C4-2B (cell line): ENCODE measurements around the gene RFNG.

Experiments used
- H3K27ac ChIP-seq: fragments of 450-650 bp; 2 replicates; pipeline ENCODE4 v1.5.1; 2017
- ZFX ChIP-seq: fragments of 450-650 bp; IDR thresholded peaks from 2 replicates; pipeline ENCODE4 v1.6.1; 2017
- TF ChIP-seq, protein P1 (sequence below): fragments of 450-650 bp; conservative IDR thresholded peaks from 2 replicates; pipeline ENCODE4 v1.5.1; 2017; ENCODE audit warnings: mild to moderate bottlenecking

Gene RFNG

DNA sequence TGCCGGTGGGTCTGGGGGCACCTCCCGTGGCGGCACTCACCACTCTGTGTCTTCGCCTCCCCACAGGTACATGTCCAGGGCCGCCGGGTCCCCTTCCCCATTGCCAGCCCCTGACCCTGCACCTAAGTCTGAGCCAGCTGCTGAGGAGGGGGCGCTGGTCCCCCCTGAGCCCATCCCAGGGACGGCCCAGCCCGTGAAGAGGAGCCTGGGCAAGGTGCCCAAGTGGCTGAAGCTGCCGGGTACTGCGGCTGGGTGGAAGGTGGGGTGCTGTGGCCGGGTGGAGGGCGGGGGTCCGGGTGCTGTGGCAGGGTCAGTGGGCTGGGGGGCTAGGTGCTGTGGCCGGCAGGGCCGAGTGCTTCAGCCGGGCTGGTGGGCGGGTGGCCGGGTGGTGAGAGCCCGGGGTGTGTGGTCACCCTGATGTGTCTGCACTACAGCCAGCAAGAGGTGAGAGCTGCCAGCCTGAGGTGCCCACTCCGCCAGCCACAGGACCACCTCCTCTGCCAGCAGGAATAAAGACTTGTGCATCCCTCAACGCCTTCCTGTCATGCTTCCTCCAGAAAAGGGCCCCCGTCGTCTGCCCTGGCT, 34.6 kb downstream of the RFNG start:
- no peak for TF ChIP-seq ZFX
- TF ChIP-seq, protein P1, sequence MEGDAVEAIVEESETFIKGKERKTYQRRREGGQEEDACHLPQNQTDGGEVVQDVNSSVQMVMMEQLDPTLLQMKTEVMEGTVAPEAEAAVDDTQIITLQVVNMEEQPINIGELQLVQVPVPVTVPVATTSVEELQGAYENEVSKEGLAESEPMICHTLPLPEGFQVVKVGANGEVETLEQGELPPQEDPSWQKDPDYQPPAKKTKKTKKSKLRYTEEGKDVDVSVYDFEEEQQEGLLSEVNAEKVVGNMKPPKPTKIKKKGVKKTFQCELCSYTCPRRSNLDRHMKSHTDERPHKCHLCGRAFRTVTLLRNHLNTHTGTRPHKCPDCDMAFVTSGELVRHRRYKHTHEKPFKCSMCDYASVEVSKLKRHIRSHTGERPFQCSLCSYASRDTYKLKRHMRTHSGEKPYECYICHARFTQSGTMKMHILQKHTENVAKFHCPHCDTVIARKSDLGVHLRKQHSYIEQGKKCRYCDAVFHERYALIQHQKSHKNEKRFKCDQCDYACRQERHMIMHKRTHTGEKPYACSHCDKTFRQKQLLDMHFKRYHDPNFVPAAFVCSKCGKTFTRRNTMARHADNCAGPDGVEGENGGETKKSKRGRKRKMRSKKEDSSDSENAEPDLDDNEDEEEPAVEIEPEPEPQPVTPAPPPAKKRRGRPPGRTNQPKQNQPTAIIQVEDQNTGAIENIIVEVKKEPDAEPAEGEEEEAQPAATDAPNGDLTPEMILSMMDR, result no peak
- H3K27ac ChIP-seq, result no peak overlapping the region

DNA sequence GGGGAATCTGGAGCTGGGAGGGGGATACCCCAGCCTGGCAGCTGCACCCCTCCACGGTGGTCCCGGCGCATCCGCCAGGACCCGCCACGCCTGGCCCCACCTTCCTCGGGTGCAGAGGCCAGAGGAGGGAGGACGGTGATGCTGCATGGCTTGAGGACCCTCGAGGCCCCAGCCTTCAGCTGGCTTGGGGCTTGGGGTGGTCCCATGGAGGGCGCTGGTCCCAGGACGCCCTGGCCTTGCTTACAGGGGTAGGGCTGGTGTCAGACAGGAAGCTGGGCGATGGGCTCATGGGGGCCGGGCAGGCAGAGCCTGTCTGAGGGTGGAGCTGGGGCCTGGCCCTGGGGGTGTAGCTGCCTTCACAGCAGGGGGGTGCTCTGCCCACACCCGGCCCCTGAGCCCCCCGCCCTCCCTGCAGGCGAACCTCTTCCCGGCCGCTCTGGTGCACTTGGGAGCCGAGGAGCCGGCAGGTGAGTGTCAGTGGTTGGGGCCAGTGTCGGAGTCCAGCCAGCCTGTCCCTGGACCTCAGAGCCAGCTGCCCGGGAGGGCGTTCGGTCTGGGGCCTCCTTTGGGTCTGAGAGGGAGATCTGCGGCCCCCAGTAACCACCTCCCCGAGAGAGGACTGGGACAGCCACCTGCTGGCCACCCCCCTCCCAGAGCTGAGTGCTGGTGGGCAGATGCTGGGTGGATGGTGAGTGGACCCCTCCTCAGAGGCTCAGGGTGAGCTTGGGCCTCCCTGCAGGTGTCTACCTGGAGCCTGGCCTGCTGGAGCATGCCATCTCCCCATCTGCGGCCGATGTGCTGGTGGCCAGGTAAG, 35.3 kb downstream of the RFNG start:
- H3K27ac ChIP-seq, result no peak overlapping the region
- TF ChIP-seq ZFX, result no peak
- TF ChIP-seq, protein P1, result no peak

DNA sequence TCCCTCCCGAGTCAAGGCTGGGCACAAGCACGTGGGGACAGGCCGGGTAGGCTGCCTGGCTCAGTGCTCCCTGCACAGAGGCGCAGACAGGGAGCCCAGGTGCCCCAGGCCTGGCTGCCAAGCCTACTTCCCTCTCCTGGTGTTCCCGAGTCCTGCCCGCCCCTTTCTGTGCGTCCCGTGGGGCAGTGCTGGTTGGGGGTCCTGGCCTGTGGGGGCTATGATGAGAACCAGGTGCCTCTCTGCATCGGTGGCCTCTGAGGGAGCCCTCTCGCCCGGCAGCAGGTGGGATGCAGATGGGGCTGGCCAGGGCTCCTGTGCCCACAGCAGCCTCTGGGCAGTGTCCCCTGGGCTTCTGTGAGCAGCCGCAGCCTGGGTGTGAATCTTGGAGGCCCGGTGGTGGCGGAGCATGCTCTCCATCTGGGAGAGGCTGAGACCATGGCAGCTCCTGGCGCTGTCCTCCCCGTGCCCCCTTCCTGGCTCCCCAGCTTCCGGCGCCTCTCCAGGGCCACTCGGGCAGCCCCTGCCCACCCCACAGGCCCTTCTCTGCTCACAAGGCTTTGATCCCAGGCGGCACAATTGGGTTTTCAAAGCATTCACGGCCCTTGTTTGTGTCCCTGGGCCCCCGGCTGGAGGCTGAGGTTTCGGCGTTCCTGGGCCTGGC, 36.2 kb downstream of the RFNG start:
- H3K27ac ChIP-seq, result no peak overlapping the region
- TF ChIP-seq, protein P1, result no peak
- TF ChIP-seq ZFX, result no peak

DNA sequence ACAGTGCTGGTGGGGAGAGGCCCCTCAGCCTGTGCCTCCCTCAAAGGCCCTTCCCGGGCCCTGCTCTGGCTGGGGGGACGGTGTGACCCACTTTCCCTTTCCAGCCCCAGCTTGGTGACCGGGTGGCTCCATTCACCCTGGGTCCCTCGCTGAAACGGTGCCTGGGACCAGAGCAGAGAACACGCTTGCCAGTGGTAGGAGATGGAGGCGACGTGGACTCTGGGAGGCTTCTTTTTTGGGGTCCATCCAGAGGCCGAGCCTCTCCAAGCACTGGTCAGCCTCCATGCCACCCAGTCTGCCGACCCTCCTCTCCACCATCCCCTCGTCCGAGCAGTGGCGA, 36.7 kb downstream of the RFNG start:
- no peak for TF ChIP-seq ZFX
- TF ChIP-seq, protein P1, result no peak
- H3K27ac ChIP-seq, result no peak overlapping the region

DNA sequence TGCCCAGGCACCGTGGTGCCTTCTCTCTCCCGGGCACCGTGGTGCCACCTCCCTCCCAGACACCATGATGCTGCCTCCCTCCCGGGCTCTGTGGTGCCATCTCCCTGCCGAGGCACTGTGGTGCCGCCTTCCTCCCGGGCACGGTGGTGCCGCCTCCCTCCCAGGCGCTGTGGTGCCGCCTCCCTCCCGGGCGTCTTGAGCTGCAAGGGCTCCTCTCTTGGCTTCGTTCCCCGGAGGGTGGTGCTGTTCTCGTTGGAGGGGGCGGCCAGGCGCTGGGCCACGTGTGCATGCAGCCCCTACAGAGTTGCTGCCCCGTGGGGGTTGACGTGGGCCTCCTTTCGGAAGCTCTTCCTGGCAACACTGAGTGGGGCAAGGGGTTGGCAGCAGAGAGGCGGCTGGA, 37.2 kb downstream of the RFNG start:
- no peak overlapping the region for H3K27ac ChIP-seq
- TF ChIP-seq, protein P1, result no peak
- no peak for TF ChIP-seq ZFX

DNA sequence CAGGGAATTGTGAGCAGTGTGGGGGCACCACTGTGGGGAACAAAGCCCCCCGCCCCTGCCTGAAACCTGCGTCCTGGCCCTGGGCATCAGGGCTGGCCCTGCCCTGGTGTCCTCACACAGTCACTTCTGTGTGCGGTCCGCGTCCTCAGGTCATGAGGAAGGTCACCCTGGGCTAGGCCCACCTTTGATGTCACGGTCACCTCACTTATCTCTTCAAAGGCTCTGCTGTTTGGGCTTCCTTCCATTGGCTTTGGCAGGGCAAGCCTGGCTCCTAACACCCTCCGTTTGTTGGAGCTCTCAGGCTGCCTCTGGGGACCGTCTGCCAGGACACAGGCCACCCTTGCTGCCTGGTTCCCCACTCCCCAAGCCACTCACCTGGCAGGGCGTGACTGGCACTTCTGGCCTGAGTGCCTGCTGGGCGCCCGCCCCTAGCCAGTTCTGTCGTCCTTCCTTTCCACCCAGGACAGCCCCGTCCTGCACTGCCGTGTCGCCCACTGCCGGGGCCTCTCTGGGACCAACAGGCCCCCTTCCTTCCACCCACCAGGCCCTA, 37.8 kb downstream of the RFNG start:
- no peak for TF ChIP-seq ZFX
- TF ChIP-seq, protein P1, result no peak
- no peak overlapping the region for H3K27ac ChIP-seq

DNA sequence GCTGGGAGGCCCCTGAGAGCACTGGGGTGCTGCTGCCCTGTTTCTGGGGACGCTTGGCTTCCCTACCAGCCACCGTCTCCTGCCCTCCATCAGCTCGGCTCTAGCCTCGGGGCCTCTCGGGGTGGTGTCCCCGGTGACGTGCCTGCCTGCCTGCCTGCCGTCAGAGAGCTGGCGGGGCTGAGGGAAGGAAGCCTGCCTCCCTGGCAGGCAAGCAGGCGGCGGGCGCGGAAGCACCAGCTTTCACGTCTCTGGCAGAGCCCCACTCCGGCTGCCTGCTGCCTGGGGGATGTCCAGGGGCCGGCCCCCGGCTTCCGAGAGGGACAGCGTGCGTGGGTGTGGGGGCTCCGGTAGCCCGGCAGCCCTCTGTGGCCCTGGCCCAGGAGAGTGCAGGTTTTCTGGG, 38.3 kb downstream of the RFNG start:
- TF ChIP-seq, protein P1, result no peak
- no peak for TF ChIP-seq ZFX
- H3K27ac ChIP-seq, result no peak overlapping the region
